ENCODE results near the gene ZSWIM5. TPM values are rescaled to one million over a fixed set of nuclear protein-coding genes. Genes with fewer than 3 reads are reported as not detected.
A peak's percentile ranks its signal among the peaks of the same experiment; 100 is the strongest.
"Not testable (repeated sequence)": the region's sequence is repeated elsewhere in the genome, so short reads cannot be mapped to it uniquely, and the experiment has no call there.

The ZSWIM5 gene
- 1 to 10 TPM; 2.0 to 6.3 (median 3.2) TPM for total RNA-seq

DNA sequence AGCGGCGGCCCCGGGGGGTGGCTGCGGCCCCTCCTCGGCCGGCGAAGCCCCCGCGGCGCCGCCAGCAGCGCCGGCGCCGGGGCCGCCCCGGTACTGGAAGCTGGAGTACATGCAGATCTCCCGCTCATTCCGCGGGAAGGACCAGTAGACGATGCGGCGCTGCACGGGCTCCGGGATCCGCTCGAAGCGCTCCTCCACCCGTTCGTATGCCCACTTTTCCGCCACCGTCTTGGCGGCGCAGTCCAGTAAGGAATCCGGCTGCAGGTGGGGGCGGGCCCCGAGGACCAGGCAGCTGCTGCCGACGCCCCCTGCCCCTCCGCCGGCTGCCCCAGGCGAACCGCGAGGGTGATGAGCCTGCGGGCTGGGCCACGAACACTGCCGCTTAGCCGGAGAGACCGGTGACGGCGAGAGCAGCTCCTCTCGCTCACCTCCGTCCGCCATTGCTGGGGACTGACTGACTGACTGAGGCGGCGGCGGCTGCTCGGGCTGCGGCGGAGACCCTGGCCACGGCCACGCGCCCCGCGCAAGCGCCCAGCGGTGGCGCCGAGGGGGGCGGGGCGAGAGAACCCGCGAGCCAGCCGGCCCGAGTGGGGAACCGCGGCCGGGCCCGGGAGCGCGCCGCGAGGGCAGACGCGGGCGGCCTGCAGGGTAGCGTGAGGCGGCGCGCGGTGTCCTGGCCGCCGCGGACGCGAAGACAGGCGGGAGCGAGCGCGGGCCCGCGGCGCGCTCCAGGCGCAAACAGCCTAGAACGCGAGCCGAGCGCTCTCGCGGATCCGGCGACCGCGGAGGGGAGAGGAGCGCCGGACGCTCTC, at the start of gene ZSWIM5:
Gene ZSWIM5, minus strand, starts transcription at position 696 of the 812 bp plus-strand sequence. Its CDS starts 255 bp downstream, at position 441.
- Histone ChIP-seq H3K4me3 (peak within 1 kb of the TSS; percentile 71 to 92 (median 84)), H3K27me3 (no peaks in the 10 kb centered on the region), H3K4me1 (peaks cover 9 to 21% (median 12%) of the 10 kb centered on the region in 4 donors), H3K36me3 (no peaks in the 10 kb centered on the region), H3K27ac (peak within 1 kb of the TSS; percentile 75 to 91 (median 83)), H3K9me3 (no peaks in the 10 kb centered on the region)
- TF ChIP-seq, protein P1, sequence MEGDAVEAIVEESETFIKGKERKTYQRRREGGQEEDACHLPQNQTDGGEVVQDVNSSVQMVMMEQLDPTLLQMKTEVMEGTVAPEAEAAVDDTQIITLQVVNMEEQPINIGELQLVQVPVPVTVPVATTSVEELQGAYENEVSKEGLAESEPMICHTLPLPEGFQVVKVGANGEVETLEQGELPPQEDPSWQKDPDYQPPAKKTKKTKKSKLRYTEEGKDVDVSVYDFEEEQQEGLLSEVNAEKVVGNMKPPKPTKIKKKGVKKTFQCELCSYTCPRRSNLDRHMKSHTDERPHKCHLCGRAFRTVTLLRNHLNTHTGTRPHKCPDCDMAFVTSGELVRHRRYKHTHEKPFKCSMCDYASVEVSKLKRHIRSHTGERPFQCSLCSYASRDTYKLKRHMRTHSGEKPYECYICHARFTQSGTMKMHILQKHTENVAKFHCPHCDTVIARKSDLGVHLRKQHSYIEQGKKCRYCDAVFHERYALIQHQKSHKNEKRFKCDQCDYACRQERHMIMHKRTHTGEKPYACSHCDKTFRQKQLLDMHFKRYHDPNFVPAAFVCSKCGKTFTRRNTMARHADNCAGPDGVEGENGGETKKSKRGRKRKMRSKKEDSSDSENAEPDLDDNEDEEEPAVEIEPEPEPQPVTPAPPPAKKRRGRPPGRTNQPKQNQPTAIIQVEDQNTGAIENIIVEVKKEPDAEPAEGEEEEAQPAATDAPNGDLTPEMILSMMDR (IDR thresholded peaks at IDR 0.05) = no peak
- peak in 2 of 4 donors; percentile 38 to 61 for TF ChIP-seq POLR2A (IDR thresholded peaks at IDR 0.05)
- WGBS, 2 donors = 0% methylated on average over 2 to 42 of the region's 118 CpGs
- ATAC-seq (ENCODE audit: low FRiP score in 2 of 2) (peak; percentile 88 to 97), DNase-seq (peak; percentile 63 to 95)

DNA sequence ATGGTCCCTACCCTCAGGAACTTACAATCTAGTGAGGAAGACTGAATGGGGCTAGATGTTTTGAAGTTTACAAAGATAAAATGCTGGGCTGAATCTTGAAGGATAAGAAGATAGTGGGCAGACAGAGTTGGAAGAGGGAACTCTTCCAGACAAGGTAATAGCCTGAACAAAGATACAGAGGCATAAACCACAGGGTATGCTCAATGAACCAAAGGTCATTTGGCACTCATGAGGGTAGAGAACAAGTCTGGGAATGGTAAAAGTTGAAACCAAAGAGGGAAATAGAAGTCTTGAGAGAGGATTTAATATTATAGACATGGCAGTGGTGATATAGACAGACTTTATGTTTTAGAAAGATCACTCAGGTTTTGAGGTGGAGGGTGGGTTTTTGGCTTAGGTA, 48.1 kb upstream of the ZSWIM5 start:
- Histone ChIP-seq H3K9me3 (peaks cover 8 to 20% (median 17%) of the 10 kb centered on the region in 4 donors), H3K4me1 (no peaks in the 10 kb centered on the region), H3K4me3 (no peak overlapping the region), H3K36me3 (no peaks in the 10 kb centered on the region), H3K27me3 (no peaks in the 10 kb centered on the region), H3K27ac (no peak overlapping the region)
- DNase-seq = no peak
- no peak for TF ChIP-seq POLR2A (IDR thresholded peaks at IDR 0.05)
- TF ChIP-seq, protein P1 (IDR thresholded peaks at IDR 0.05) = no peak
- no peak for TF ChIP-seq POLR2AphosphoS5 (IDR thresholded peaks at IDR 0.05)
- no peak for TF ChIP-seq EP300 (IDR thresholded peaks at IDR 0.05)
- no peak for ATAC-seq (ENCODE audit: low FRiP score in 2 of 2)

DNA sequence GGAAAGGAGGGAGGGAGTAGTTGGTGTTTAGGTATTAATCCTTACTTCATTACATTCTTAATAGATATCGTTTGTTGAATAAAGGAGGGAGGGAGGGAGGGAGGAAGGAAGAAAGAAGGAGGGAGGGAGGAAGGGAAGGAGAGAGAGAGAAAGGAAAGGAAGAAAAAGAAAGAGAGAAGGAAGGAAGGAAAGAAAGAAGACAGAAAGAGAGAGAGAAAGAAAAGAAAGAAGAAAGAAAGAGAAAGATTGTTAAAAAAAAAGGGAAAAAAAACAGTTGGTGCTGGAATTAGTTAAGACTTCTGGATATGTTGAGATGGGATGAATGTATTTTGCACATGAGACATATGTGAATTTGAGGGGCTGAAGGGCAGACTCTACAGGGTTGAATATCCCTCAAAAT, 44.1 kb upstream of the ZSWIM5 start:
- TF ChIP-seq POLR2A (IDR thresholded peaks at IDR 0.05) (no peak), EP300 (IDR thresholded peaks at IDR 0.05) (no peak), POLR2AphosphoS5 (IDR thresholded peaks at IDR 0.05) (no peak)
- TF ChIP-seq, protein P1 (IDR thresholded peaks at IDR 0.05) = no peak
- Histone ChIP-seq H3K36me3 (no peaks in the 10 kb centered on the region), H3K27ac (no peak overlapping the region), H3K4me1 (peaks cover 0 to 3% (median 0%) of the 10 kb centered on the region in 4 donors), H3K4me3 (no peak overlapping the region), H3K9me3 (no peaks in the 10 kb centered on the region), H3K27me3 (no peaks in the 10 kb centered on the region)
- DNase-seq = no peak
- WGBS, 2 donors = 0 to 59% methylated on average over 1 of the region's 1 CpG
- no peak for ATAC-seq (ENCODE audit: low FRiP score in 2 of 2)

DNA sequence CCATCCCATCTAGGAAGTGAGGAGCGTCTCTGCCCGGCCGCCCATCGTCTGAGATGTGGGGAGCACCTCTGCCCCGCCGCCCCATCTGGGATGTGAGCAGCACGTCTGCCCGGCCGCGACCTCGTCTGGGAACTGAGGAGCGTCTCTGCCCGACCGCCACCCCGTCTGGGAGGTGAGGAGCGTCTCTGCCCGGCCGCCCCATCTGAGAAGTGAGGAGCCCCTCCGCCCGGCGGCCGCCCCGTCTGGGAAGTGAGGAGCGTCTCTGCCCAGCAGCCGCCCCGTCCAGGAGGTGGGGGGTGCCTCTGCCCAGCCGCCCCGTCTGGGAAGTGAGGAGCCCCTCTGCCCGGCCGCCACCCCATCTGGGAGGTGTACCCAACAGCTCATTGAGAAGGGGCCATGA, 41.6 kb upstream of the ZSWIM5 start:
- H3K4me3 ChIP-seq; ATAC-seq (ENCODE audit: low FRiP score in 2 of 2); H3K27me3 ChIP-seq; H3K4me1 ChIP-seq; H3K36me3 ChIP-seq; H3K9me3 ChIP-seq: not testable (repeated sequence)
- peak overlapping the region in 2 of 4 donors; percentile 12 to 36 for H3K27ac ChIP-seq
- peak in 1 of 2 donors; percentile 76 for DNase-seq
- WGBS, 2 donors = 96 to 97% methylated on average over 7 to 30 of the region's 30 CpGs

DNA sequence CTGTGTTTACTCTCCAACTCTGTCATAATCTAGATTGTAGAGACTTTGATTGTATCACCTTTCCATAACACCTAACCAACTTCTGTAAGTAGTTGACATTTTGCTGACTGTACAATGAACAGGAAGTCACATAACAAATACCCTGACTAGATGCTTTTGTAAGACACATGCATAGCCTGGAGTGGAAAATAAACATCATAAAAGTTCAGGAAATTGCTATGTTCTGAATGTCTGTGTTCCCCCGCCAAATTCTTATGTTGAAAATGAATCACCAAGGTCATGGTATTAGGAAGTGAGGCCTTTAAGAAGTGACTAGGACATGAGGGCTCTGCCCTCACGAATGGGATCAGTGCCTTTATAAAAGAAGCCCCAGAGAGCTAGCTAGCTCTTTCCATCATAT, 40.4 kb upstream of the ZSWIM5 start:
- Histone ChIP-seq H3K27me3 (no peaks in the 10 kb centered on the region), H3K4me3 (no peak overlapping the region), H3K36me3 (no peaks in the 10 kb centered on the region), H3K9me3 (peaks cover 0 to 4% (median 0%) of the 10 kb centered on the region in 4 donors), H3K4me1 (peaks cover 0 to 3% (median 0%) of the 10 kb centered on the region in 4 donors), H3K27ac (peak overlapping the region in 2 of 4 donors; percentile 33 to 59)
- 33 to 49% methylated on average over 2 of the region's 2 CpGs for WGBS, 2 donors
- TF ChIP-seq EP300 (IDR thresholded peaks at IDR 0.05) (no peak), POLR2AphosphoS5 (IDR thresholded peaks at IDR 0.05) (peak in 1 of 2 donors; percentile 47)
- ATAC-seq (ENCODE audit: low FRiP score in 2 of 2) = peak in 1 of 2 donors; percentile 61
- DNase-seq = no peak

DNA sequence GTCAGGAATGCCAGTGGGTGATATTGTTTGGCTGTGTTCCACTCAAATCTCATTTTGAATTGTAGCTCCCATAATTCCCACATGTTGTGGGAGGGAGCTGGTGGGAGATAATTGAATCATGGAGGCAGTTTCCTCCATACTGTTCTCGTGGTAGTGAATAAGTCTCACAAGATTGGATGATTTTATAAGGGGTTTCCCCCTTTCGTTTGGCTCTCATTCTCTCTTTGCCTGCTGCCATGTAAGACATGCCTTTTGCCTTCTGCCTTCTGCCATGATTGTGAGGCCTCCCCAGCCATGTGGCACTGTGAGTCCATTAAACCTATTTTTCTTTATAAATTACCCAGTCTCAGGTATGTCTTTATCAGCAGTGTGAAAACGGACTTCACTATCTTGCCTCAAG, 40.0 kb upstream of the ZSWIM5 start:
- not testable (repeated sequence) for DNase-seq; H3K36me3 ChIP-seq; H3K4me3 ChIP-seq; ATAC-seq (ENCODE audit: low FRiP score in 2 of 2); H3K9me3 ChIP-seq; H3K4me1 ChIP-seq; H3K27me3 ChIP-seq
- WGBS, 2 donors = 48 to 52% methylated on average over 3 of the region's 3 CpGs
- peak overlapping the region in 1 of 4 donors; percentile 59 for H3K27ac ChIP-seq

All from upper lobe of left lung (tissue), 6 donors.